Fibroblast of lung (primary cell): ENCODE results near the gene LRRC17.

Source experiments
- CTCF ChIP-seq, 2 donors: IDR thresholded peaks in 1 of 2; conservative IDR thresholded peaks in 1 of 2; 1 replicate in 1 of 2; 2 replicates in 1 of 2; pipeline ENCODE4 v1.5.1; 2011 to 2012; ENCODE audit warnings: low read length in 2 of 2, control low read depth in 1 of 2, inconsistent platforms in 1 of 2, low read depth in 1 of 2, mild to moderate bottlenecking in 1 of 2
- EZH2 ChIP-seq: IDR thresholded peaks from 2 replicates; pipeline ENCODE4 v1.5.1; 2012; ENCODE audit warnings: low read length, control low read depth, mild to moderate bottlenecking; ENCODE audit errors: missing control alignments

GRCh38 chr7:102976493-102976892 is 63.7 kb downstream of the LRRC17 start:
- TF ChIP-seq CTCF (conservative IDR thresholded peaks at IDR 0.05 in 1 of 2, IDR thresholded peaks at IDR 0.05 in 1 of 2; ENCODE audit: low read depth in 1 of 2, low read length in 2 of 2) = no peak
- no peak for TF ChIP-seq EZH2
